SU-DHL-6 (cell line): ENCODE data around the gene THOC7.

Experiments
- H2AFZ ChIP-seq: fragments of 200-600 bp; sonication (generic); 2 replicates; pipeline ENCODE4 v1.6.1; 2014; ENCODE audit warnings: low read depth, mild to moderate bottlenecking, moderate library complexity, mixed read lengths, antibody characterized with exemption, low read length; ENCODE audit not compliant: severe bottlenecking
- H3F3A ChIP-seq: fragments of 200-600 bp; shearing (Covaris generic); 2 replicates; pipeline ENCODE4 v1.6.0; 2016; ENCODE audit warnings: antibody characterized with exemption, mild to moderate bottlenecking; ENCODE audit not compliant: insufficient read depth
- H3K27ac ChIP-seq: fragments of 200-600 bp; sonication (generic); 2 replicates; pipeline ENCODE4 v1.5.1; 2016; ENCODE audit warnings: low read depth, mild to moderate bottlenecking, low read length, moderate library complexity, mixed read lengths
- H3K27me3 ChIP-seq: fragments of 200-600 bp; sonication (generic), shearing (Covaris generic); 2 replicates; pipeline ENCODE4 v1.6.0; 2014; ENCODE audit warnings: mild to moderate bottlenecking, low read length
- H3K36me3 ChIP-seq: fragments of 200-600 bp; sonication (generic); 2 replicates; pipeline ENCODE4 v1.6.1; 2014; ENCODE audit warnings: mild to moderate bottlenecking, low read length, mixed read lengths
- H3K4me2 ChIP-seq: fragments of 300-600, 200-600 bp; shearing (Covaris generic), sonication (generic); 2 replicates; pipeline ENCODE4 v1.6.0; 2014; ENCODE audit warnings: low read length, low read depth, mild to moderate bottlenecking; ENCODE audit not compliant: poor library complexity, severe bottlenecking
- H3K4me3 ChIP-seq: fragments of 200-600 bp; sonication (generic); 2 replicates; pipeline ENCODE4 v1.5.1; 2014; ENCODE audit warnings: antibody characterized with exemption, low read length, mild to moderate bottlenecking, mixed read lengths; ENCODE audit not compliant: insufficient read depth, poor library complexity, severe bottlenecking
- H3K79me2 ChIP-seq: fragments of 200-600 bp; sonication (generic); 2 replicates; pipeline ENCODE4 v1.6.1; 2014; ENCODE audit warnings: mild to moderate bottlenecking, low read length, moderate library complexity; ENCODE audit not compliant: insufficient read depth
- H3K9ac ChIP-seq: fragments of 200-600 bp; sonication (generic); 2 replicates; pipeline ENCODE4 v1.7.0; 2014; ENCODE audit warnings: mild to moderate bottlenecking, low read length
- H3K9me2 ChIP-seq: fragments of 200-600 bp; sonication (generic); replicated peaks from 2 replicates; pipeline ENCODE4 v1.6.1; 2014; ENCODE audit warnings: low read length; ENCODE audit not compliant: insufficient read depth
- H3K9me3 ChIP-seq: fragments of 200-600 bp; sonication (generic); 2 replicates; pipeline ENCODE4 v1.6.1; 2014; ENCODE audit warnings: low read length, mixed read lengths; ENCODE audit not compliant: insufficient read depth
- H4K20me1 ChIP-seq: fragments of 200-600 bp; sonication (generic); 2 replicates; pipeline ENCODE4 v1.6.1; 2014; ENCODE audit warnings: low read depth, mild to moderate bottlenecking, antibody characterized with exemption, low read length, moderate library complexity, mixed read lengths
- EZH2phosphoT487 ChIP-seq: fragments of 200-600 bp; sonication (generic), shearing (Covaris generic); conservative IDR thresholded peaks from 2 replicates; pipeline ENCODE4 v1.6.1; 2018; ENCODE audit warnings: mild to moderate bottlenecking, antibody characterized with exemption, low read length, moderate library complexity, mixed read lengths
- TF ChIP-seq, protein P1 (sequence below): fragments of 200-600 bp; sonication (generic); IDR thresholded peaks from one replicate; pipeline ENCODE4 v1.5.1; 2017; ENCODE audit warnings: antibody characterized with exemption, mild to moderate bottlenecking, low read length, moderate library complexity; ENCODE audit not compliant: insufficient read depth, poor library complexity, severe bottlenecking

The THOC7 gene

GRCh38 chr3:63824309-63824708 is 39.3 kb downstream of the THOC7 start:
- H3K36me3 ChIP-seq = peaks cover 3% of the 10 kb centered on the region; the same call in 1 of the 2 replicates
- no peaks in the 10 kb centered on the region for H3K9me2 ChIP-seq
- no peaks in the 10 kb centered on the region for H4K20me1 ChIP-seq
- H3K9me3 ChIP-seq = no peaks in the 10 kb centered on the region
- H3K79me2 ChIP-seq = no peaks in the 10 kb centered on the region
- no peak overlapping the region for H3K27ac ChIP-seq
- no peak overlapping the region for H3K4me3 ChIP-seq
- no peak overlapping the region for H3K4me2 ChIP-seq
- no peaks in the 10 kb centered on the region for H3F3A ChIP-seq
- no peaks in the 10 kb centered on the region for H3K27me3 ChIP-seq
- no peak overlapping the region for H3K9ac ChIP-seq
- H2AFZ ChIP-seq = no peak overlapping the region
- TF ChIP-seq EZH2phosphoT487 = no peak
- TF ChIP-seq, protein P1, sequence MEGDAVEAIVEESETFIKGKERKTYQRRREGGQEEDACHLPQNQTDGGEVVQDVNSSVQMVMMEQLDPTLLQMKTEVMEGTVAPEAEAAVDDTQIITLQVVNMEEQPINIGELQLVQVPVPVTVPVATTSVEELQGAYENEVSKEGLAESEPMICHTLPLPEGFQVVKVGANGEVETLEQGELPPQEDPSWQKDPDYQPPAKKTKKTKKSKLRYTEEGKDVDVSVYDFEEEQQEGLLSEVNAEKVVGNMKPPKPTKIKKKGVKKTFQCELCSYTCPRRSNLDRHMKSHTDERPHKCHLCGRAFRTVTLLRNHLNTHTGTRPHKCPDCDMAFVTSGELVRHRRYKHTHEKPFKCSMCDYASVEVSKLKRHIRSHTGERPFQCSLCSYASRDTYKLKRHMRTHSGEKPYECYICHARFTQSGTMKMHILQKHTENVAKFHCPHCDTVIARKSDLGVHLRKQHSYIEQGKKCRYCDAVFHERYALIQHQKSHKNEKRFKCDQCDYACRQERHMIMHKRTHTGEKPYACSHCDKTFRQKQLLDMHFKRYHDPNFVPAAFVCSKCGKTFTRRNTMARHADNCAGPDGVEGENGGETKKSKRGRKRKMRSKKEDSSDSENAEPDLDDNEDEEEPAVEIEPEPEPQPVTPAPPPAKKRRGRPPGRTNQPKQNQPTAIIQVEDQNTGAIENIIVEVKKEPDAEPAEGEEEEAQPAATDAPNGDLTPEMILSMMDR = no peak

DNA sequence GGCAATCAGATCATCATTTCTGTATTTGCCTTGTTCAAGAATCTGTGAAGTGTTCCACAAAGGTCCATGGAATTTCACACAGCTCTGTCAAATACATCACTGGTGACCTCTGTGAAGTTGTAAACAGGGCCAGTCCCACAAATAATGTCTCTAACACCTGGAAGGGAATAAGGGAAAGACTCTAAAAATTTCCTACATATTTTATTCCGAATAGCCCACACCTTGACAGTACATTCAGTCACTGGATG is 44.5 kb downstream of the THOC7 start, which contains the start of gene C3orf49:
Gene C3orf49, plus strand, starts transcription at position 149 of the 248 bp plus-strand sequence. CDS start 173 bp downstream, outside the sequence.
- TF ChIP-seq, protein P1 = no peak
- TF ChIP-seq EZH2phosphoT487 = no peak
- Histone ChIP-seq H3K9ac (no peak within 1 kb of the TSS), H4K20me1 (no peaks in the 10 kb centered on the region), H3K36me3 (no peaks in the 10 kb centered on the region), H3K9me3 (no peaks in the 10 kb centered on the region), H3K79me2 (no peaks in the 10 kb centered on the region), H3K27ac (no peak within 1 kb of the TSS), H3K27me3 (no peaks in the 10 kb centered on the region), H2AFZ (no peak within 1 kb of the TSS), H3K9me2 (no peaks in the 10 kb centered on the region), H3K4me3 (no peak within 1 kb of the TSS), H3F3A (no peaks in the 10 kb centered on the region), H3K4me2 (no peak within 1 kb of the TSS)

GRCh38 chr3:63818282-63819150 is 45.1 kb downstream of the THOC7 start:
- H3K4me3 ChIP-seq = no peak overlapping the region
- no peak overlapping the region for H3K27ac ChIP-seq
- no peaks in the 10 kb centered on the region for H3K9me2 ChIP-seq
- no peaks in the 10 kb centered on the region for H3K27me3 ChIP-seq
- H4K20me1 ChIP-seq = no peaks in the 10 kb centered on the region
- H3K9ac ChIP-seq = no peak overlapping the region
- H3F3A ChIP-seq = no peaks in the 10 kb centered on the region
- H3K36me3 ChIP-seq = no peaks in the 10 kb centered on the region
- H3K79me2 ChIP-seq = no peaks in the 10 kb centered on the region
- TF ChIP-seq, protein P1 = peak; percentile 70
- TF ChIP-seq EZH2phosphoT487 = no peak
- H3K9me3 ChIP-seq = no peaks in the 10 kb centered on the region
- H2AFZ ChIP-seq = no peak overlapping the region
- H3K4me2 ChIP-seq = no peak overlapping the region
